ENCODE results near the gene ZNF516.

Gene ZNF516

DNA sequence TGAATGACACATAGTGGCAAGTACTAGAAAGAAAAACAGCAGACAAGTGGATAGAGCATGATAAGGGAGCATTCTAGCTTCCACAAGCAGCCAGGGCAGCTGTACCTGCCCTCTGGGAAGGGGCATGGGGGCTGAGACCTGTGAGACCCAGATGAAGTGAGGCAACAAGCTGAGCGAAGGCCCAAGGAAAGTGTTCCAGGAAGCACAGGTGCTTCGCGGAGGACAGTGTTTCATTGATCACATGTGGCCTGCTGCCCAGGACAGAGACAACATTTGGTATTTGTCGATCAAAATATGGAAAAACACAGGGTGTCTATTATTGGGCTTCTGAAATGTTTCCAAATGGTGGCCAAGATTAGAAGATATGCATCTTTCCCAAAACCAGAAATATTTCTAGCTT is 149.1 kb downstream of the ZNF516 start:
- H3K4me3 ChIP-seq (ENCODE audit: insufficient read depth, low read depth, low read length, poor library complexity, severe bottlenecking): no peak overlapping the region
- no peaks in the 10 kb centered on the region for H3K27me3 ChIP-seq (replicated peaks; ENCODE audit: control insufficient read depth, insufficient read depth, low read length, poor library complexity, severe bottlenecking)
- H3K27ac ChIP-seq (ENCODE audit: insufficient read depth, low read length, poor library complexity, severe bottlenecking): no peak overlapping the region
- no peaks in the 10 kb centered on the region for H3K36me3 ChIP-seq (ENCODE audit: control insufficient read depth, insufficient read depth, low read length)
- DNase-seq: no peak
- H3K4me1 ChIP-seq (ENCODE audit: control insufficient read depth, insufficient read depth, low read length, poor library complexity, severe bottlenecking): no peaks in the 10 kb centered on the region
- no peaks in the 10 kb centered on the region for H3K9me3 ChIP-seq (ENCODE audit: control insufficient read depth, low read length)

DNA sequence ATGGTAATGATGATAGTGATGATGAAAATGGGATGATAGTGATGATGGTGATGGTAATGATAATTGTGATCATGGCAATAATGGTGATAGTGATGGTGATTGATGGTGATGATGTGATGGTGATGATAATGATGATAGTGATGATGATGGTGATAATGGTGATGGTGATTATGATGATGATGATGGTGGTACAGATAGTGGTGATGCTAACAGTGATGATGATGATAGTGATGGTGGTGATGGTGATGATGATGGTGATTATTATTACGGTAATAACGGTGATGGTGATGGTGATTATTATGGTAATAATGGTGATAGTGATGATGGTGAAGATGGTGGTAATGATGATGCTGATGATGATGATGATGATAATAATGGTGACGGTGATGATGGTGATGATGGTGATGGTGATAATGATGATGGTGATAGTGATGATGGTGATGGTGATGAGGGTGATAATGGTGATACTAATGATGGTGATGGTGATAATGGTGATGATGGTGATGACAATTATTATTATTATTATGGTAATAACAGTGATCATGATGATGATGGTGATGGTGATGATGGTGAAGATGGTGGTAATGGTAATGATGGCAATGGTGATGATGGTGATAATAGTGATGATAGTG is 151.0 kb downstream of the ZNF516 start:
- Histone ChIP-seq H3K27me3 (replicated peaks; ENCODE audit: control insufficient read depth, insufficient read depth, low read length, poor library complexity, severe bottlenecking) (no peaks in the 10 kb centered on the region), H3K4me1 (ENCODE audit: control insufficient read depth, insufficient read depth, low read length, poor library complexity, severe bottlenecking) (no peaks in the 10 kb centered on the region), H3K9me3 (ENCODE audit: control insufficient read depth, low read length) (no peaks in the 10 kb centered on the region), H3K27ac (ENCODE audit: insufficient read depth, low read length, poor library complexity, severe bottlenecking) (no peak overlapping the region), H3K36me3 (ENCODE audit: control insufficient read depth, insufficient read depth, low read length) (no peaks in the 10 kb centered on the region), H3K4me3 (ENCODE audit: insufficient read depth, low read depth, low read length, poor library complexity, severe bottlenecking) (no peak overlapping the region)
- no peak for DNase-seq

DNA sequence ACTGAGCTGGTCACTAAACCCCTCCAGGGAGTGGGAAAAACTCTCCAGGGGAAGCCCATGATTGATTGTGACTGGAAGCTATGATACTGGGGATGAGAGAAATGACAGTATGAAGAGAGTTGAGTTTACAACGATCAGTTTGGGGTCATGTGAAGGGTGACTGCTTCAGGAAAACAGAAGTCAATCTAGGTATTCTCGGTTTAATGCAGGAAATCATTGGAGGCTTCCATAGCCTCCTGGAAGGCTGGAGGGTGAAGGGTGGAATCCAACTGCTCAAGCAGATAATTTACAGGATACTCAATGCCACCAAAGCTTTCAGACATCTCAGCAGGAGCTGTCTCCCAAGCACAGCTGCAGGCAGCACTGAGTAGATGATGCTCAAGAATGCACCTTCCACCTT is 154.6 kb downstream of the ZNF516 start:
- Histone ChIP-seq H3K4me1 (ENCODE audit: control insufficient read depth, insufficient read depth, low read length, poor library complexity, severe bottlenecking) (no peaks in the 10 kb centered on the region), H3K4me3 (ENCODE audit: insufficient read depth, low read depth, low read length, poor library complexity, severe bottlenecking) (no peak overlapping the region), H3K9me3 (ENCODE audit: control insufficient read depth, low read length) (no peaks in the 10 kb centered on the region), H3K36me3 (ENCODE audit: control insufficient read depth, insufficient read depth, low read length) (no peaks in the 10 kb centered on the region), H3K27me3 (replicated peaks; ENCODE audit: control insufficient read depth, insufficient read depth, low read length, poor library complexity, severe bottlenecking) (no peaks in the 10 kb centered on the region), H3K27ac (ENCODE audit: insufficient read depth, low read length, poor library complexity, severe bottlenecking) (no peak overlapping the region)
- no peak for DNase-seq

- Histone ChIP-seq H3K4me1 (ENCODE audit: control insufficient read depth, insufficient read depth, low read length, poor library complexity, severe bottlenecking) (no peaks in the 10 kb centered on the region), H3K36me3 (ENCODE audit: control insufficient read depth, insufficient read depth, low read length) (no peaks in the 10 kb centered on the region), H3K27me3 (replicated peaks; ENCODE audit: control insufficient read depth, insufficient read depth, low read length, poor library complexity, severe bottlenecking) (no peaks in the 10 kb centered on the region), H3K4me3 (ENCODE audit: insufficient read depth, low read depth, low read length, poor library complexity, severe bottlenecking) (no peak overlapping the region), H3K9me3 (ENCODE audit: control insufficient read depth, low read length) (no peaks in the 10 kb centered on the region), H3K27ac (ENCODE audit: insufficient read depth, low read length, poor library complexity, severe bottlenecking) (no peak overlapping the region)
- no peak for DNase-seq
These were observed 155.8 kb downstream of the ZNF516 start for GRCh38 chr18:76339246-76339620.

GRCh38 chr18:76338619-76339245 is 156.3 kb downstream of the ZNF516 start:
- H3K9me3 ChIP-seq (ENCODE audit: control insufficient read depth, low read length): no peaks in the 10 kb centered on the region
- no peak for DNase-seq

GRCh38 chr18:76338088-76338487 is 157.0 kb downstream of the ZNF516 start:
- H3K27me3 ChIP-seq (replicated peaks; ENCODE audit: control insufficient read depth, insufficient read depth, low read length, poor library complexity, severe bottlenecking): no peaks in the 10 kb centered on the region
- no peaks in the 10 kb centered on the region for H3K36me3 ChIP-seq (ENCODE audit: control insufficient read depth, insufficient read depth, low read length)
- no peak for DNase-seq
- H3K4me1 ChIP-seq (ENCODE audit: control insufficient read depth, insufficient read depth, low read length, poor library complexity, severe bottlenecking): no peaks in the 10 kb centered on the region
- H3K27ac ChIP-seq (ENCODE audit: insufficient read depth, low read length, poor library complexity, severe bottlenecking): no peak overlapping the region
- no peak overlapping the region for H3K4me3 ChIP-seq (ENCODE audit: insufficient read depth, low read depth, low read length, poor library complexity, severe bottlenecking)
- no peaks in the 10 kb centered on the region for H3K9me3 ChIP-seq (ENCODE audit: control insufficient read depth, low read length)

More at GRCh38 chr18:76338619-76339245, 156.3 kb downstream of the ZNF516 start:
- Histone ChIP-seq H3K4me3 (ENCODE audit: insufficient read depth, low read depth, low read length, poor library complexity, severe bottlenecking) (no peak overlapping the region), H3K27me3 (replicated peaks; ENCODE audit: control insufficient read depth, insufficient read depth, low read length, poor library complexity, severe bottlenecking) (no peaks in the 10 kb centered on the region), H3K4me1 (ENCODE audit: control insufficient read depth, insufficient read depth, low read length, poor library complexity, severe bottlenecking) (no peaks in the 10 kb centered on the region), H3K36me3 (ENCODE audit: control insufficient read depth, insufficient read depth, low read length) (no peaks in the 10 kb centered on the region), H3K27ac (ENCODE audit: insufficient read depth, low read length, poor library complexity, severe bottlenecking) (no peak overlapping the region)

GRCh38 chr18:76335859-76336640 is 159.0 kb downstream of the ZNF516 start:
- Histone ChIP-seq H3K4me3 (ENCODE audit: insufficient read depth, low read depth, low read length, poor library complexity, severe bottlenecking) (no peak overlapping the region), H3K4me1 (ENCODE audit: control insufficient read depth, insufficient read depth, low read length, poor library complexity, severe bottlenecking) (no peaks in the 10 kb centered on the region), H3K36me3 (ENCODE audit: control insufficient read depth, insufficient read depth, low read length) (no peaks in the 10 kb centered on the region), H3K9me3 (ENCODE audit: control insufficient read depth, low read length) (no peaks in the 10 kb centered on the region), H3K27ac (ENCODE audit: insufficient read depth, low read length, poor library complexity, severe bottlenecking) (no peak overlapping the region), H3K27me3 (replicated peaks; ENCODE audit: control insufficient read depth, insufficient read depth, low read length, poor library complexity, severe bottlenecking) (no peaks in the 10 kb centered on the region)
- no peak for DNase-seq

DNA sequence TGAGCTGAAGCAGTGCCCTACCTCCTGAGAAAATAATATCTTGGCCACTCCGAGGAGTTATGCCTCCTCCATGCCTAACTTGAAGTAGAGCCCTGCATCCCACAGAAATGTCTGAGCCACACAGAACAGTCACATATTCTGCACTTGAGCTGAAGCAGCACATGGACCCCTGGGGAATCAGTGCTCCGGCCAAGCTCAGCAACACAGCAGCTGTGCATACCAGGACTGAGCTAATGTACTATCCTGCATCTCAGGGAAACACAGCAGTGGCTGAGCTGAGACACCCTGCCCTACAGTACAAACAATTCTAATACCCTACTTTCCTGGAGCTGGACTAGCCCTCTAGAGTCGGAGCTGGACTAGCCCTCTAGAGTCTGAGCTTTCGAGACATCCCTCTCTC is 166.9 kb downstream of the ZNF516 start:
- H3K27ac ChIP-seq (ENCODE audit: insufficient read depth, low read length, poor library complexity, severe bottlenecking): no peak overlapping the region
- no peaks in the 10 kb centered on the region for H3K9me3 ChIP-seq (ENCODE audit: control insufficient read depth, low read length)
- H3K27me3 ChIP-seq (replicated peaks; ENCODE audit: control insufficient read depth, insufficient read depth, low read length, poor library complexity, severe bottlenecking): no peaks in the 10 kb centered on the region
- H3K4me1 ChIP-seq (ENCODE audit: control insufficient read depth, insufficient read depth, low read length, poor library complexity, severe bottlenecking): no peaks in the 10 kb centered on the region
- DNase-seq: no peak
- no peaks in the 10 kb centered on the region for H3K36me3 ChIP-seq (ENCODE audit: control insufficient read depth, insufficient read depth, low read length)
- no peak overlapping the region for H3K4me3 ChIP-seq (ENCODE audit: insufficient read depth, low read depth, low read length, poor library complexity, severe bottlenecking)

DNA sequence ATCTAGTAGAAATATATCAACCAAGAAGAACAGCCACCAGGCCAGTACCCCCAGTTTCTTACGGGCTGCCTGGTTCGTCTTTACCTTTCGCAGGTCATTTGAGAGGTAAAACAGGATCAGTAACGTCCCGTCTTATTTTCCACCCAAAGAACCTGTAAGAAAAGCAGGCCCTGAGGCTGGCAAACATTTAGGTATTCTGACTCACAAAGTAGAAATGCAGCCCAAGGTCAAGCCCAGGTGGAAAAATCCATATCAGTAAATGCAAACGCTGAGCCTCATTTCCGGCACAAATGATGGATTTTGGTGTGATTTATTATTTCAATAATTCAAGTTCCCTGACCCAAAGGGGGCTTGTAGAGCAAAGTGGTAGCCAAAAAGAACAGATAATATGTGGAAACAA is 171.2 kb downstream of the ZNF516 start:
- no peak overlapping the region for H3K27ac ChIP-seq (ENCODE audit: insufficient read depth, low read length, poor library complexity, severe bottlenecking)
- H3K4me1 ChIP-seq (ENCODE audit: control insufficient read depth, insufficient read depth, low read length, poor library complexity, severe bottlenecking): no peaks in the 10 kb centered on the region
- no peaks in the 10 kb centered on the region for H3K9me3 ChIP-seq (ENCODE audit: control insufficient read depth, low read length)
- H3K27me3 ChIP-seq (replicated peaks; ENCODE audit: control insufficient read depth, insufficient read depth, low read length, poor library complexity, severe bottlenecking): no peaks in the 10 kb centered on the region
- H3K4me3 ChIP-seq (ENCODE audit: insufficient read depth, low read depth, low read length, poor library complexity, severe bottlenecking): no peak overlapping the region
- no peak for DNase-seq
- no peaks in the 10 kb centered on the region for H3K36me3 ChIP-seq (ENCODE audit: control insufficient read depth, insufficient read depth, low read length)

GRCh38 chr18:76322686-76323085 is 172.4 kb downstream of the ZNF516 start:
- no peak overlapping the region for H3K4me3 ChIP-seq (ENCODE audit: insufficient read depth, low read depth, low read length, poor library complexity, severe bottlenecking)
- DNase-seq: no peak
- no peak overlapping the region for H3K27ac ChIP-seq (ENCODE audit: insufficient read depth, low read length, poor library complexity, severe bottlenecking)
- H3K36me3 ChIP-seq (ENCODE audit: control insufficient read depth, insufficient read depth, low read length): no peaks in the 10 kb centered on the region
- no peaks in the 10 kb centered on the region for H3K9me3 ChIP-seq (ENCODE audit: control insufficient read depth, low read length)
- no peaks in the 10 kb centered on the region for H3K27me3 ChIP-seq (replicated peaks; ENCODE audit: control insufficient read depth, insufficient read depth, low read length, poor library complexity, severe bottlenecking)
- no peaks in the 10 kb centered on the region for H3K4me1 ChIP-seq (ENCODE audit: control insufficient read depth, insufficient read depth, low read length, poor library complexity, severe bottlenecking)
